Liver (tissue), 9 donors: Measurements from ENCODE around the gene MUC2. TPM values are rescaled to one million over a fixed set of nuclear protein-coding genes. Genes with fewer than 3 reads are reported as not detected.

ENCODE experiments used
- DNase-seq: peaks from one replicate; pipeline ENCODE4 v3.0.0-alpha.2; 2017; ENCODE audit warnings: low spot score
- H3K27ac ChIP-seq, 2 donors: one replicate each; pipeline ENCODE4 v1.7.0; 2013; ENCODE audit warnings: inconsistent platforms in 2 of 2, low read length in 2 of 2, control low read depth in 1 of 2, low read depth in 1 of 2, mild to moderate bottlenecking in 1 of 2
- H3K27me3 ChIP-seq, 4 donors: one replicate each; pipeline versions ENCODE4 v1.6.1 to v1.7.0; 2013; ENCODE audit warnings: low read length in 3 of 4, inconsistent platforms in 1 of 4, mild to moderate bottlenecking in 1 of 4, moderate library complexity in 1 of 4; ENCODE audit not compliant: control insufficient read depth in 4 of 4, insufficient read depth in 4 of 4
- H3K36me3 ChIP-seq, 4 donors: one replicate each; pipeline versions ENCODE4 v1.6.1 to v1.7.0; 2013; ENCODE audit warnings: low read length in 3 of 4, mild to moderate bottlenecking in 3 of 4, low read depth in 1 of 4, moderate library complexity in 1 of 4; ENCODE audit not compliant: control insufficient read depth in 4 of 4, insufficient read depth in 3 of 4
- H3K4me1 ChIP-seq, 4 donors: one replicate each; pipeline versions ENCODE4 v1.6.1 to v1.7.0; 2013; ENCODE audit warnings: low read length in 3 of 4, mild to moderate bottlenecking in 3 of 4, moderate library complexity in 1 of 4; ENCODE audit not compliant: control insufficient read depth in 4 of 4, insufficient read depth in 4 of 4
- H3K4me3 ChIP-seq, 3 donors: one replicate each; pipeline versions ENCODE4 v1.6.1 to v1.7.0; 2013; ENCODE audit warnings: low read length in 3 of 3, control low read depth in 1 of 3, low read depth in 1 of 3, mild to moderate bottlenecking in 1 of 3
- H3K9ac ChIP-seq, 2 donors: one replicate each; pipeline ENCODE4 v1.7.0; 2013; ENCODE audit warnings: low read length in 2 of 2, mild to moderate bottlenecking in 2 of 2, moderate library complexity in 2 of 2, control low read depth in 1 of 2, low read depth in 1 of 2
- H3K9me3 ChIP-seq, 4 donors: one replicate each; pipeline versions ENCODE4 v1.6.1 to v1.7.0; 2013; ENCODE audit warnings: low read length in 3 of 4; ENCODE audit not compliant: control insufficient read depth in 4 of 4
- CTCF ChIP-seq: fragments of 150-350 bp; IDR thresholded peaks from 2 replicates; pipeline ENCODE4 v1.5.1; 2017; ENCODE audit warnings: improper control_type of control experiment, low read depth, low read length; ENCODE audit not compliant: missing input control
- EGR1 ChIP-seq, 2 donors: IDR thresholded peaks; 2 replicates each; pipeline ENCODE4 v1.6.1; 2016 to 2018; ENCODE audit warnings: antibody characterized with exemption in 2 of 2, low read depth in 2 of 2
- FOXA1 ChIP-seq: IDR thresholded peaks from 2 replicates; pipeline ENCODE4 v1.6.1; 2016; ENCODE audit warnings: antibody characterized with exemption
- FOXA2 ChIP-seq: IDR thresholded peaks from 2 replicates; pipeline ENCODE4 v1.6.1; 2016; ENCODE audit warnings: antibody characterized with exemption
- GABPA ChIP-seq, 2 donors: IDR thresholded peaks in 1 of 2; conservative IDR thresholded peaks in 1 of 2; 2 replicates each; pipeline ENCODE4 v1.6.1; 2016; ENCODE audit warnings: antibody characterized with exemption in 2 of 2, mild to moderate bottlenecking in 1 of 2, moderate library complexity in 1 of 2
- HNF4A ChIP-seq, 2 donors: conservative IDR thresholded peaks; 2 replicates each; pipeline ENCODE4 v1.6.1; 2016; ENCODE audit warnings: antibody characterized with exemption in 2 of 2, mild to moderate bottlenecking in 2 of 2
- HNF4G ChIP-seq: IDR thresholded peaks from 2 replicates; pipeline ENCODE4 v1.6.1; 2016; ENCODE audit warnings: antibody characterized with exemption
- NR2F2 ChIP-seq: IDR thresholded peaks from 2 replicates; pipeline ENCODE4 v1.6.1; 2016; ENCODE audit warnings: antibody characterized with exemption
- RXRA ChIP-seq, 2 donors: IDR thresholded peaks; 2 replicates each; pipeline ENCODE4 v1.6.1; 2017 to 2018; ENCODE audit warnings: antibody characterized with exemption in 2 of 2, mild to moderate bottlenecking in 1 of 2
- TAF1 ChIP-seq: conservative IDR thresholded peaks from 2 replicates; pipeline ENCODE4 v1.6.1; 2016; ENCODE audit warnings: antibody characterized with exemption, mild to moderate bottlenecking
- WGBS: extraction: QIAGEN DNeasy Blood & Tissue Kit; methylation state at CpG from one replicate; pipeline ENCODE4 v1.1.7; 2013; 5-methylcytosine and 5-hydroxymethylcytosine counted together
- polyA plus RNA-seq, 2 donors: library from polyadenylated mRNA; stranded (reverse) in 1 of 2; unstranded in 1 of 2; fragments of 200-250 nt in 1 of 2; fragments of >200 nt in 1 of 2; fragmentation: Nextera tagmentation in 1 of 2; extraction: Ambion mirVana in 1 of 2; gene quantifications; one replicate each; pipeline versions ENCODE4 v1.2.1 to v1.2.3, GENCODE V29; 2013 to 2015
- total RNA-seq, 2 donors: library from RNA; depleted of rRNA; stranded (reverse); fragments of >200 nt; gene quantifications; one replicate each; pipeline ENCODE4 v1.2.3, GENCODE V29; 2014
- TF ChIP-seq, protein P1 (sequence below): IDR thresholded peaks from 2 replicates; pipeline ENCODE4 v1.6.1; 2016; ENCODE audit warnings: antibody characterized with exemption
- TF ChIP-seq, protein P2 (sequence below): IDR thresholded peaks from 2 replicates; pipeline ENCODE4 v1.6.1; 2016; ENCODE audit warnings: antibody characterized with exemption, mild to moderate bottlenecking
- TF ChIP-seq, protein P3 (sequence below): IDR thresholded peaks from 2 replicates; pipeline ENCODE4 v1.6.1; 2016; ENCODE audit warnings: antibody characterized with exemption
- donor health status: healthy.
- donor health status: healthy.
- donor health status: healthy.
- donor health status: healthy.
- donor health status: healthy.

The MUC2 gene
- total and polyA plus RNA-seq, 4 donors = under 0.01 TPM; not detected in 3

GRCh38 chr11:1081601-1082311, 7.1 kb downstream of the MUC2 start:
- DNase-seq = no peak

DNA sequence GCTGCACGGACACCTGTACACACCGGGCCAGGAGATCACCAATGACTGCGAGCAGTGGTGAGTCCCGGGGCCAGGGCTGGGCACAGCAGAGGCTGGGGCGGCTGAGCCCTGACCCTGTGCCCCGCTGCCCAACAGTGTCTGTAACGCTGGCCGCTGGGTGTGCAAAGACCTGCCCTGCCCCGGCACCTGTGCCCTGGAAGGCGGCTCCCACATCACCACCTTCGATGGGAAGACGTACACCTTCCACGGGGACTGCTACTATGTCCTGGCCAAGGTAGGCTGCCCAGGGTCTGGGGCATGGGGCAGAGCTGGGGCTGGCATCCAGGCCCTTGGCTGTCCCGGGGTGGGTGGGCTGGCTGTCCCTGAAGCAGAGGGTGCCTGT, 7.7 kb downstream of the MUC2 start:
- DNase-seq = no peak
- no peak overlapping the region for H3K27ac ChIP-seq
- no peaks in the 10 kb centered on the region for H3K4me1 ChIP-seq
- 83% methylated on average over 14 of the region's 14 CpGs for WGBS
- H3K36me3 ChIP-seq = no peaks in the 10 kb centered on the region
- H3K27me3 ChIP-seq = no peaks in the 10 kb centered on the region
- no peaks in the 10 kb centered on the region for H3K9me3 ChIP-seq
- TF ChIP-seq FOXA1 (no peak), GABPA (IDR thresholded peaks at IDR 0.05 in 1 of 2, conservative IDR thresholded peaks at IDR 0.05 in 1 of 2) (no peak), EGR1 (IDR thresholded peaks at IDR 0.05; ENCODE audit: low read depth in 2 of 2) (no peak), NR2F2 (no peak), CTCF (no peak), HNF4A (conservative IDR thresholded peaks at IDR 0.05) (no peak), FOXA2 (no peak)
- TF ChIP-seq, protein P1, sequence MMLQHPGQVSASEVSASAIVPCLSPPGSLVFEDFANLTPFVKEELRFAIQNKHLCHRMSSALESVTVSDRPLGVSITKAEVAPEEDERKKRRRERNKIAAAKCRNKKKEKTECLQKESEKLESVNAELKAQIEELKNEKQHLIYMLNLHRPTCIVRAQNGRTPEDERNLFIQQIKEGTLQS = no peak
- H3K4me3 ChIP-seq = no peak overlapping the region
- no peak overlapping the region for H3K9ac ChIP-seq

More at GRCh38 chr11:1081601-1082311, 7.1 kb downstream of the MUC2 start:
- H3K27me3 ChIP-seq = no peaks in the 10 kb centered on the region
- H3K27ac ChIP-seq = no peak overlapping the region
- H3K4me1 ChIP-seq = no peaks in the 10 kb centered on the region
- TF ChIP-seq EGR1 (IDR thresholded peaks at IDR 0.05; ENCODE audit: low read depth in 2 of 2) = no peak
- TF ChIP-seq, protein P2, sequence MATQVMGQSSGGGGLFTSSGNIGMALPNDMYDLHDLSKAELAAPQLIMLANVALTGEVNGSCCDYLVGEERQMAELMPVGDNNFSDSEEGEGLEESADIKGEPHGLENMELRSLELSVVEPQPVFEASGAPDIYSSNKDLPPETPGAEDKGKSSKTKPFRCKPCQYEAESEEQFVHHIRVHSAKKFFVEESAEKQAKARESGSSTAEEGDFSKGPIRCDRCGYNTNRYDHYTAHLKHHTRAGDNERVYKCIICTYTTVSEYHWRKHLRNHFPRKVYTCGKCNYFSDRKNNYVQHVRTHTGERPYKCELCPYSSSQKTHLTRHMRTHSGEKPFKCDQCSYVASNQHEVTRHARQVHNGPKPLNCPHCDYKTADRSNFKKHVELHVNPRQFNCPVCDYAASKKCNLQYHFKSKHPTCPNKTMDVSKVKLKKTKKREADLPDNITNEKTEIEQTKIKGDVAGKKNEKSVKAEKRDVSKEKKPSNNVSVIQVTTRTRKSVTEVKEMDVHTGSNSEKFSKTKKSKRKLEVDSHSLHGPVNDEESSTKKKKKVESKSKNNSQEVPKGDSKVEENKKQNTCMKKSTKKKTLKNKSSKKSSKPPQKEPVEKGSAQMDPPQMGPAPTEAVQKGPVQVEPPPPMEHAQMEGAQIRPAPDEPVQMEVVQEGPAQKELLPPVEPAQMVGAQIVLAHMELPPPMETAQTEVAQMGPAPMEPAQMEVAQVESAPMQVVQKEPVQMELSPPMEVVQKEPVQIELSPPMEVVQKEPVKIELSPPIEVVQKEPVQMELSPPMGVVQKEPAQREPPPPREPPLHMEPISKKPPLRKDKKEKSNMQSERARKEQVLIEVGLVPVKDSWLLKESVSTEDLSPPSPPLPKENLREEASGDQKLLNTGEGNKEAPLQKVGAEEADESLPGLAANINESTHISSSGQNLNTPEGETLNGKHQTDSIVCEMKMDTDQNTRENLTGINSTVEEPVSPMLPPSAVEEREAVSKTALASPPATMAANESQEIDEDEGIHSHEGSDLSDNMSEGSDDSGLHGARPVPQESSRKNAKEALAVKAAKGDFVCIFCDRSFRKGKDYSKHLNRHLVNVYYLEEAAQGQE = no peak
- TF ChIP-seq FOXA2 = no peak
- TF ChIP-seq RXRA (IDR thresholded peaks at IDR 0.05) = no peak
- no peak for TF ChIP-seq NR2F2
- TF ChIP-seq, protein P3, sequence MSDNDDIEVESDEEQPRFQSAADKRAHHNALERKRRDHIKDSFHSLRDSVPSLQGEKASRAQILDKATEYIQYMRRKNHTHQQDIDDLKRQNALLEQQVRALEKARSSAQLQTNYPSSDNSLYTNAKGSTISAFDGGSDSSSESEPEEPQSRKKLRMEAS = no peak
- TF ChIP-seq TAF1 = no peak
- TF ChIP-seq, protein P1 = no peak
- TF ChIP-seq HNF4G = no peak
- H3K36me3 ChIP-seq = no peaks in the 10 kb centered on the region
- H3K9ac ChIP-seq = no peak overlapping the region
- 78% methylated on average over 33 of the region's 33 CpGs for WGBS
- no peaks in the 10 kb centered on the region for H3K9me3 ChIP-seq
- no peak overlapping the region for H3K4me3 ChIP-seq
